Ishikawa (cell line): ENCODE results near the gene WAC.

Experiments
- EP300 ChIP-seq: IDR thresholded peaks from 2 replicates; pipeline ENCODE4 v1.6.1; 2012; ENCODE audit warnings: borderline replicate concordance
- MAX ChIP-seq: IDR thresholded peaks from 2 replicates; pipeline ENCODE4 v1.6.1; 2012
- RAD21 ChIP-seq: IDR thresholded peaks from 2 replicates; pipeline ENCODE4 v1.6.1; 2012; ENCODE audit warnings: low read depth
- REST ChIP-seq: IDR thresholded peaks from 2 replicates; pipeline ENCODE4 v1.6.1; 2012; ENCODE audit warnings: low read depth, mild to moderate bottlenecking
- TAF1 ChIP-seq: IDR thresholded peaks from 2 replicates; pipeline ENCODE4 v1.6.1; 2012; ENCODE audit warnings: low read depth, mild to moderate bottlenecking
- TCF12 ChIP-seq: IDR thresholded peaks from 2 replicates; pipeline ENCODE4 v1.6.1; 2012; ENCODE audit warnings: low read depth
- YY1 ChIP-seq: IDR thresholded peaks from 2 replicates; pipeline ENCODE4 v1.6.1; 2012; ENCODE audit warnings: low read depth

GRCh38 chr10:28571265-28571664, 38.3 kb downstream of the WAC start:
- no peak for TF ChIP-seq REST
- no peak for TF ChIP-seq MAX
- TF ChIP-seq EP300: no peak
- TF ChIP-seq RAD21: no peak
- TF ChIP-seq TCF12: no peak
- TF ChIP-seq YY1: no peak
- no peak for TF ChIP-seq TAF1
